CD4-positive, alpha-beta T cell treated with Interleukin-6 at 100 ng/mL for 8 hours (primary cell): ENCODE data around the gene TBC1D5.
"Not testable (repeated sequence)": the region's sequence is repeated elsewhere in the genome, so short reads cannot be mapped to it uniquely, and the experiment has no call there.

Source experiments
- DNase-seq: peaks from one replicate; pipeline ENCODE4 v3.0.0-alpha.2; 2020; ENCODE audit warnings: mixed read lengths, low spot score

The TBC1D5 gene

GRCh38 chr3:17402442-17402841 lies 340.0 kb downstream of the TBC1D5 start:
- no peak for DNase-seq

GRCh38 chr3:17401912-17402311 lies 340.5 kb downstream of the TBC1D5 start:
- DNase-seq = no peak

- no peak for DNase-seq
Observed at GRCh38 chr3:17399586-17399985, 342.8 kb downstream of the TBC1D5 start.

GRCh38 chr3:17398959-17399551 lies 343.4 kb downstream of the TBC1D5 start:
- DNase-seq = no peak

GRCh38 chr3:17396036-17396435 lies 346.4 kb downstream of the TBC1D5 start:
- DNase-seq = no peak

- no peak for DNase-seq
Observed at GRCh38 chr3:17394541-17395155, 347.8 kb downstream of the TBC1D5 start.

GRCh38 chr3:17392516-17392915 lies 349.9 kb downstream of the TBC1D5 start:
- DNase-seq = not testable (repeated sequence)

- no peak for DNase-seq
Observed at GRCh38 chr3:17390785-17391184, 351.6 kb downstream of the TBC1D5 start.

GRCh38 chr3:17387108-17387507 lies 355.3 kb downstream of the TBC1D5 start:
- DNase-seq = no peak

GRCh38 chr3:17386432-17386831 lies 356.0 kb downstream of the TBC1D5 start:
- no peak for DNase-seq

GRCh38 chr3:17384567-17385296 lies 357.7 kb downstream of the TBC1D5 start:
- DNase-seq = no peak

GRCh38 chr3:17373304-17373703 lies 369.1 kb downstream of the TBC1D5 start:
- no peak for DNase-seq

GRCh38 chr3:17372362-17373210 lies 369.8 kb downstream of the TBC1D5 start:
- DNase-seq = no peak

- DNase-seq = no peak
Observed at GRCh38 chr3:17369973-17370372, 372.5 kb downstream of the TBC1D5 start.

GRCh38 chr3:17367171-17367570 lies 375.3 kb downstream of the TBC1D5 start:
- DNase-seq = no peak

GRCh38 chr3:17360991-17361390 lies 381.4 kb downstream of the TBC1D5 start:
- no peak for DNase-seq

GRCh38 chr3:17359911-17360310 lies 382.5 kb downstream of the TBC1D5 start:
- DNase-seq = no peak

GRCh38 chr3:17357035-17357710 lies 385.3 kb downstream of the TBC1D5 start:
- no peak for DNase-seq

- no peak for DNase-seq
Observed at GRCh38 chr3:17356585-17356984, 385.8 kb downstream of the TBC1D5 start.

GRCh38 chr3:17355591-17355990 lies 386.8 kb downstream of the TBC1D5 start:
- DNase-seq = no peak

GRCh38 chr3:17354341-17354740 lies 388.1 kb downstream of the TBC1D5 start:
- DNase-seq = no peak

- no peak for DNase-seq
Observed at GRCh38 chr3:17352620-17353019, 389.8 kb downstream of the TBC1D5 start.
